Measurements from ENCODE around the gene TLE5. TPM values are rescaled to one million over a fixed set of nuclear protein-coding genes. Genes with fewer than 3 reads are reported as not detected.

The TLE5 gene
- total RNA-seq, 1 experiment from 2014 or later: 136 TPM

GRCh38 chr19:3003046-3003445 lies 59.2 kb downstream of the TLE5 start:
- no peak for DNase-seq (ENCODE audit: extremely low read depth, low read depth)

Other genes with a start within 250 kb of the TLE5 start
- 0.63 and 0.69 TPM in 2 replicates for gene ZNF554, start 242.6 kb downstream of the TLE5 start, total RNA-seq (2014; rRNA removed; shearing (Covaris generic))
- 2.1 and 3.1 TPM in 2 replicates for gene ZNF555, start 221.0 kb downstream of the TLE5 start, total RNA-seq (2014; rRNA removed; shearing (Covaris generic))
- 0.32 TPM in 1 of 2 replicates, not detected in the other for gene ZNF556, start 195.2 kb downstream of the TLE5 start, total RNA-seq (2014; rRNA removed; shearing (Covaris generic))
- gene ZNF57, start 161.6 kb downstream of the TLE5 start, total RNA-seq (2014; rRNA removed; shearing (Covaris generic)): 2.5 and 4.2 TPM in 2 replicates
- 4.6 TPM in 2 replicates for gene ZNF77, start 117.5 kb downstream of the TLE5 start, total RNA-seq (2014; rRNA removed; shearing (Covaris generic))
- 3.9 and 4.7 TPM in 2 replicates for gene TLE6, start 84.9 kb downstream of the TLE5 start, total RNA-seq (2014; rRNA removed; shearing (Covaris generic))
- 1.9 and 2.1 TPM in 2 replicates for gene TLE2, start 33.2 kb downstream of the TLE5 start, total RNA-seq (2014; rRNA removed; shearing (Covaris generic))
- 26.9 and 28.7 TPM in 2 replicates for gene GNA11, start 31.9 kb upstream of the TLE5 start, total RNA-seq (2014; rRNA removed; shearing (Covaris generic))
- 0.78 and 0.87 TPM in 2 replicates for gene GNA15, start 73.5 kb upstream of the TLE5 start, total RNA-seq (2014; rRNA removed; shearing (Covaris generic))
- 0.07 and 0.75 TPM in 2 replicates for gene S1PR4, start 116.3 kb upstream of the TLE5 start, total RNA-seq (2014; rRNA removed; shearing (Covaris generic))
- gene NCLN, start 123.4 kb upstream of the TLE5 start, total RNA-seq (2014; rRNA removed; shearing (Covaris generic)): 31.4 and 34.4 TPM in 2 replicates
- not detected in 2 replicates for gene CELF5, start 162.2 kb upstream of the TLE5 start, total RNA-seq (2014; rRNA removed; shearing (Covaris generic))